GM21529 (cell line): ENCODE data around the gene ENTPD8.
A peak's percentile ranks its signal among the peaks of the same experiment; 100 is the strongest.
"Not testable (repeated sequence)": the region's sequence is repeated elsewhere in the genome, so short reads cannot be mapped to it uniquely, and the experiment has no call there.

Source experiments
- ATAC-seq: cut with Tn5 transposase; IDR thresholded peaks from one replicate; pipeline ENCODE4 v1.9.1; 2021; ENCODE audit not compliant: unreplicated experiment

The ENTPD8 gene

GRCh38 chr9:137458194-137459151, 17.3 kb upstream of the ENTPD8 start:
- ATAC-seq, result peak; percentile 21

- ATAC-seq, result no peak
Observed at GRCh38 chr9:137457406-137458193, 16.4 kb upstream of the ENTPD8 start.

- no peak for ATAC-seq
Observed at GRCh38 chr9:137456864-137457405, 15.8 kb upstream of the ENTPD8 start.

- no peak for ATAC-seq
Observed at GRCh38 chr9:137456061-137456863, 15.1 kb upstream of the ENTPD8 start.

GRCh38 chr9:137455359-137455991, 14.3 kb upstream of the ENTPD8 start:
- ATAC-seq, result no peak

GRCh38 chr9:137454597-137455358, 13.6 kb upstream of the ENTPD8 start:
- ATAC-seq, result no peak

- no peak for ATAC-seq
Observed at GRCh38 chr9:137454145-137454596, 13.0 kb upstream of the ENTPD8 start.

- peak; percentile 40 for ATAC-seq
Observed at GRCh38 chr9:137453643-137454081, 12.5 kb upstream of the ENTPD8 start.

- ATAC-seq, result no peak
Observed at GRCh38 chr9:137452761-137453642, 11.8 kb upstream of the ENTPD8 start.

GRCh38 chr9:137452006-137452760, 11.0 kb upstream of the ENTPD8 start:
- no peak for ATAC-seq

GRCh38 chr9:137451264-137452005, 10.3 kb upstream of the ENTPD8 start:
- not testable (repeated sequence) for ATAC-seq

GRCh38 chr9:137450539-137451222, 9.5 kb upstream of the ENTPD8 start:
- not testable (repeated sequence) for ATAC-seq

- no peak for ATAC-seq
Observed at GRCh38 chr9:137449931-137450538, 8.9 kb upstream of the ENTPD8 start.

- ATAC-seq, result no peak
Observed at GRCh38 chr9:137449081-137449844, 8.1 kb upstream of the ENTPD8 start.

GRCh38 chr9:137448602-137448962, 7.4 kb upstream of the ENTPD8 start:
- ATAC-seq, result no peak
